ENCODE data around the gene RASAL1. TPM values are rescaled to one million over a fixed set of nuclear protein-coding genes. Genes with fewer than 3 reads are reported as not detected.

Gene RASAL1
- total and polyA plus RNA-seq, 10 donors = 0.13 to 1.7 (median 0.62) TPM; not detected in 2

GRCh38 chr12:113162102-113163029, 26.8 kb upstream of the RASAL1 start:
- Histone ChIP-seq H3K4me3 (no peak overlapping the region), H3K27ac (no peak overlapping the region), H3K27me3 (replicated peaks in 1 of 7) (no peaks in the 10 kb centered on the region), H3K4me1 (no peaks in the 10 kb centered on the region), H3K9me3 (no peaks in the 10 kb centered on the region), H3K36me3 (peaks cover 2 to 100% (median 99%) of the 10 kb centered on the region in 6 donors)
- TF ChIP-seq CTCF (IDR thresholded peaks at IDR 0.05 in 8 of 11, conservative IDR thresholded peaks at IDR 0.05 in 3 of 11) (no peak), POLR2A (IDR thresholded peaks at IDR 0.05) (no peak), POLR2AphosphoS5 (IDR thresholded peaks at IDR 0.05) (no peak)
- DNase-seq = no peak
- 90 to 96% (median 93%) methylated on average over 16 to 25 of the region's 25 CpGs for whole genome bisulfite sequencing, 5 donors
- intact Hi-C loops (cut with DNase I; ENCODE audit: low total_unique reads) = no loop called here

GRCh38 chr12:113161415-113162016, 26.0 kb upstream of the RASAL1 start:
- TF ChIP-seq CTCF (IDR thresholded peaks at IDR 0.05 in 8 of 11, conservative IDR thresholded peaks at IDR 0.05 in 3 of 11) (no peak), POLR2A (IDR thresholded peaks at IDR 0.05) (no peak), POLR2AphosphoS5 (IDR thresholded peaks at IDR 0.05) (no peak)

GRCh38 chr12:113159937-113160336, 24.4 kb upstream of the RASAL1 start:
- no peak for DNase-seq
- Histone ChIP-seq H3K4me3 (no peak overlapping the region), H3K36me3 (peaks cover 0 to 86% (median 76%) of the 10 kb centered on the region in 6 donors), H3K27ac (no peak overlapping the region), H3K4me1 (peaks cover 0 to 15% (median 4%) of the 10 kb centered on the region in 6 donors), H3K9me3 (no peaks in the 10 kb centered on the region), H3K27me3 (replicated peaks in 1 of 7) (peaks cover 0 to 16% (median 6%) of the 10 kb centered on the region in 7 donors)
- 92 to 100% (median 94%) methylated on average over 1 to 7 of the region's 7 CpGs for WGBS, 5 donors
- TF ChIP-seq POLR2AphosphoS5 (IDR thresholded peaks at IDR 0.05) (peak in 1 of 3 donors; percentile 14), CTCF (IDR thresholded peaks at IDR 0.05 in 8 of 11, conservative IDR thresholded peaks at IDR 0.05 in 3 of 11) (no peak)
- intact Hi-C loops (cut with DNase I; ENCODE audit: low total_unique reads) = loop anchor here (5.0 to 10.0 kb wide), 2 partner anchors 65 to 113 kb away; no protein-coding TSS in a partner anchor

More at GRCh38 chr12:113161415-113162016, 26.0 kb upstream of the RASAL1 start:
- H3K36me3 ChIP-seq = peaks cover 2 to 100% (median 92%) of the 10 kb centered on the region in 6 donors
- no peak for DNase-seq
- H3K27me3 ChIP-seq (replicated peaks in 1 of 7) = no peaks in the 10 kb centered on the region
- WGBS, 5 donors = 75 to 84% (median 79%) methylated on average over 22 to 26 of the region's 26 CpGs
- H3K9me3 ChIP-seq = no peaks in the 10 kb centered on the region
- H3K4me1 ChIP-seq = no peaks in the 10 kb centered on the region
- no peak overlapping the region for H3K4me3 ChIP-seq
- intact Hi-C loops (cut with DNase I; ENCODE audit: low total_unique reads) = no loop called here
- H3K27ac ChIP-seq = no peak overlapping the region
